ENCODE measurements around the gene MIOX.

- no peak for TF ChIP-seq CREM (IDR thresholded peaks at IDR 0.05)
- no peak for TF ChIP-seq CREM (CRISPR knock-in tag; IDR thresholded peaks at IDR 0.05)
- no peak for TF ChIP-seq RELA (CRISPR knock-in tag; IDR thresholded peaks at IDR 0.05)
Observed at GRCh38 chr22:50505776-50506610, 19.3 kb downstream of the MIOX start.
